Transverse colon (tissue), 4 donors: ENCODE results near the gene NKAIN2.

Source experiments
- CTCF ChIP-seq, 5 experiments: fragments of 200-600 bp in 3 of 5; fragments of 450-650 bp in 2 of 5; sonication (generic) in 3 of 5; IDR thresholded peaks; 1 replicate in 2 of 5; 2 replicates in 3 of 5; pipeline ENCODE4 v1.5.1; 2016 to 2017; ENCODE audit warnings: antibody characterized with exemption in 5 of 5, inconsistent platforms in 3 of 5, mild to moderate bottlenecking in 2 of 5, moderate library complexity in 1 of 5
- EP300 ChIP-seq: sonication (generic); formaldehyde crosslinking; IDR thresholded peaks from one replicate; pipeline ENCODE4 v1.6.1; 2017; ENCODE audit warnings: antibody characterized with exemption, low read depth
- POLR2A ChIP-seq: fragments of 450-650 bp; IDR thresholded peaks from one replicate; pipeline ENCODE4 v1.6.1; 2016; ENCODE audit warnings: antibody characterized with exemption, mild to moderate bottlenecking, moderate library complexity
- POLR2AphosphoS5 ChIP-seq, 3 donors: sonication (generic); formaldehyde crosslinking; IDR thresholded peaks; one replicate each; pipeline ENCODE4 v1.6.1; 2016; ENCODE audit warnings: antibody characterized with exemption in 3 of 3

GRCh38 chr6:124463271-124463670 lies 659.6 kb downstream of the NKAIN2 start:
- no peak for TF ChIP-seq POLR2A
- no peak for TF ChIP-seq CTCF (IDR thresholded peaks at IDR 0.05)
- no peak for TF ChIP-seq POLR2AphosphoS5 (IDR thresholded peaks at IDR 0.05)
- TF ChIP-seq EP300: no peak
